GM04503 (cell line): ENCODE measurements around the gene TPSB2.
"Not testable (repeated sequence)": the region's sequence is repeated elsewhere in the genome, so short reads cannot be mapped to it uniquely, and the experiment has no call there.

Source experiments
- DNase-seq: peaks from one replicate; pipeline ENCODE4 v3.0.0-alpha.2; 2012; ENCODE audit warnings: low read depth

The TPSB2 gene

DNA sequence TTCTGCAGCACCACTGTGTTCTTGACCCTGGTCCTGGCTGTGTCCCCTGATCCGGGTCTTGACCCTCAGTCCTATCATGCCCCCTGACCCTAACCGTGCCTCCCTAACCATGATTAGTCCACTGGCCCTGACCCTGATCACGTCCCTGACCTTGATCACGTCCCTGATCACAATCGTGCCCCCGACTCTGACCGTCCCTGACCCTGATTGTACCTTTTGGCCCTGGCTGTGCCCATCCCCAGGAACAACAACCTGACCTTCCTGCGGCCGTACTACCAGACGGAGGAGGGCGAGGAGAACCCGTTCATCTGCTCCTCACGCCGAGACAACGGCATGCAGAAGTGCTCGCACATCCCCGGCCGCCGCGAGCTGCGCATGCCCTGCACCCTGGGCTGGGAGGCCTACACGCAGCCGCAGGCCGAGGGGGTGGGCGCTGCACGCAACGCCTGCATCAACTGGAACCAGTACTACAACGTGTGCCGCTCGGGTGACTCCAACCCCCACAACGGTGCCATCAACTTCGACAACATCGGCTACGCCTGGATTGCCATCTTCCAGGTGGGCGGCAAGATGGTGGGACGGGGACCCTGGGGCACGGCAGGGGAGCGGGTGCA, 29.9 kb downstream of the TPSB2 start:
- no peak for DNase-seq

DNA sequence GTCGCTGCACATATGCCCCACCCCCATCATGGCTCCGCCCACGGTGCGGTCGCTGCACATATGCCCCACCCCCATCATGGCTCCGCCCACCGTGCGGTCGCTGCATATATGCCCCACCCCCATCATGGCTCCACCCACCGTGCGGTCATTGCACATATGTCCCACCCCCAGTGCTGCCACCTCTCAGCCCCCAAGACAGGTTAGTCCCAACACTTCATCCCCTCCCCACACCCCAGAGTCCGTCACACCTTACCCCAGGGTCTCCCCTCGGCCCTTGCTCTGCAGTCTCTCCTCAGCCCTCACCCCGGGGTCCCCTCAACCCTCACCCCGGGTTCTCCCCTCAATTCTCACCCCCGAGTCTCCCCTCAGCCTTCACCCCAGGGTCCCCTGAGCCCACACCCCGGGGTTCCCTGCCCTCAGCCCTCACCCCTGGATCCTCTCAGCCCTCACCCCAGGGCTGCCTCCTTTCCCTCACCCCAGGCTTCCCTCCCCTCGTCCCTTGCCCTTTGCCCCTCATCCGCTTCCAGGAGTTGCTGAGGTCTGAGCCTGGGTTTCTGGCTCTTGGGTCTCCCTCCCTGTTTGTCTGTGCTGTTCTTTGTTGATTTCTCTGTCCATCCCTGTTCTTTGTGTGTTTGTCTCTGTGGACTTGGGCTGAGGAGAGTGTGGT, 30.5 kb downstream of the TPSB2 start:
- DNase-seq, result no peak

DNA sequence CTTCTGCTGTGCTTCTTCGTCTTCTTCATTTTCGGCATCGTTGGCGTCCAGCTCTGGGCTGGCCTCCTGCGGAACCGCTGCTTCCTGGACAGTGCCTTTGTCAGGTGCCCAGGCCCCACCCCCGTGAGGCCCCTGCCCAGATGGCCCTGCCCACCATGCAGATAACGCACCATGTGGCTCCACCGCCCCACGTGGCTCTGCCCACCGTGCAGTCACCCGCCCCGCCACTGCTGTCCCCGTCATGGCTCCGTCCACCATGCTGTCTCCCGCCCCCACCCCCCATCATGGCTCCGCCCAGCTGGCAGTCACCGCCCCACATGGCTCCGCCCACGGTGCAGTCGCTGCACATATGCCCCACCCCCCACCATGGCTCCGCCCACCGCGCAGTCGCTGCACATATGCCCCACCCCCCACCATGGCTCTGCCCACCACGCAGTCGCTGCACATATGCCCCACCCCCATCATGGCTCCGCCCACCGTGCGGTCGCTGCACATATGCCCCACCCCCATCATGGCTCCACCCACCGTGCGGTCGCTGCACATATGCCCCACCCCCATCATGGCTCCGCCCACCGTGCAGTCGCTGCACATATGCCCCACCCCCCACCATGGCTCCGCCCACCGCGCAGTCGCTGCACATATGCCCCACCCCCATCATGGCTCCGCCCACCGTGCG, 31.2 kb downstream of the TPSB2 start:
- DNase-seq, result not testable (repeated sequence)

DNA sequence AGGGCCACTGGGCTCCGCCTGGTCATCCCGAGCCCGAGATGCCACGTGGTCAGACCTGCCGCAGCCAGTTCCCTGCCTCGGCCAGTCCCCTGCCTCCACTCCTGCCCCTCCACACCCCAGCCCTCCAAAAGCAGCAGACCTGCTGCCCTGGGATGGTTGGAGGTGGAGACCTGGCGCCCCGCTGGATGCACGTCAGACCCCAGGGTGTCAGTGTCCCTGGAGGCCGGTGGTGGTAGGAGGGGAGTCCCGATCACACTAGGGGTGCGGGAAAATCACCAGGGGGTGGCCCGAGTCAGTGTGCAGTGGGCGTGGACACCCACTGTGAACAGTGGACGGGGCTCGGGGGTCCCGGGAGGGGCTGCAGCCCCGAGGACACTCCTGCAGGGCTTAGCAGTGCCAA, 31.8 kb downstream of the TPSB2 start:
- no peak for DNase-seq

DNA sequence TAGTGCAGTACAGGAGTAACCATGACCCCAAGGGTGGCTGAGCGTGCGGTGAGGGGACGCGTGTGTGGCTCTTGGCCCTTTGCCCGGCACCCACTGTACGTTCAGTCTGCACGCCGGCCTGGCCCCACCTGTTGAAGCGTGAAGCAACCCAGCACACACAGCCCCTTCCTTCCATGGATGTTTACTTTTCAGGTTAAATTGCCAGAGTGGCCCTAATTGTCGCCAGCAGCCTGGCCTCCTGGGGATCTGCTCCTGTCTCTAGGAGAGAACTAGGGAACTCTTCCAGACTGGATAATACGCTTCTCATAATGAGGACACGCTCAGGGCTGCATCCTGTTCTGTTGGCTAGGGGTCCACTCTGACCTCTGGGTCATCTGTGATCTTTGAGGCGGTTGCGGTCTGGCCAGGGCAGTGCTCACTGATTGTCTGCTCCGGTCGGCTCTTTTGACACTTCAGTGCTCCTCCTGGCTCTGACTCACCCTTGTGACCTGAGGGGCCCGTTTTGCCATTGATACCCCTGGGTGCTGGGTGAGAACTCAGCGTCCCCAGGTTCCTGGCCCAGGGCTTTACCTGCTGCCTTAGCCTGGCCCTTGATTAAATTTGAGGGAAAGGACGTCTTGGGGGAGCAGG, 32.6 kb downstream of the TPSB2 start:
- DNase-seq, result no peak

DNA sequence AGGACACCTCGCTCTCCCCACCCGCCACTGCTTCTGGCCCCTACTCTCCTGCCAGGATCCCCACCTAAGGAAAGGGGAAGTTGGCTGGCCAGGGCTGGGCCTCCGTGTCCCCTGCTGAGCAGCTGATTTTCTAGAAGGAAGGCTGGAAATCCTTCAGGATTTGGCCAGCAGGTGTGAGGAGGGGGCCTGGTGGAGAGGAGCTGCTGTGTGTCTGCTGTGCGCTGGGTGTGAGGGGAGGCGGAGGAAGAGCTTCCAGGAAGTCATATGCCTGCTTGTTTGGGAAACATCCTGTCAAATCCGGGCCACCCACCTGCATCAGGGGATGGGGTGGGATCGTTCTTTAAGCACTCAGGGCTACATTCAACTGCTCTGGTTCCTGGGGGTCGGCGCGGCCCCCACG, 33.5 kb downstream of the TPSB2 start:
- DNase-seq, result no peak

DNA sequence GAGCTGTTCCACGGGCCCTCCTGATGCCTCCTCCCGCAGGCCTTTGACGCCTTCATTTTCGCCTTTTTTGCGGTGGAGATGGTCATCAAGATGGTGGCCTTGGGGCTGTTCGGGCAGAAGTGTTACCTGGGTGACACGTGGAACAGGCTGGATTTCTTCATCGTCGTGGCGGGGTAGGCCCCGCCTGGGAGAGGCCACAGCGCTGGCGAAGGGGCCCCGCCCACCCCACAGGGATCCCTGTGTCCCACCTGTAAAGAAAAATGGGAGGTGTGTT, 34.7 kb downstream of the TPSB2 start:
- no peak for DNase-seq

DNA sequence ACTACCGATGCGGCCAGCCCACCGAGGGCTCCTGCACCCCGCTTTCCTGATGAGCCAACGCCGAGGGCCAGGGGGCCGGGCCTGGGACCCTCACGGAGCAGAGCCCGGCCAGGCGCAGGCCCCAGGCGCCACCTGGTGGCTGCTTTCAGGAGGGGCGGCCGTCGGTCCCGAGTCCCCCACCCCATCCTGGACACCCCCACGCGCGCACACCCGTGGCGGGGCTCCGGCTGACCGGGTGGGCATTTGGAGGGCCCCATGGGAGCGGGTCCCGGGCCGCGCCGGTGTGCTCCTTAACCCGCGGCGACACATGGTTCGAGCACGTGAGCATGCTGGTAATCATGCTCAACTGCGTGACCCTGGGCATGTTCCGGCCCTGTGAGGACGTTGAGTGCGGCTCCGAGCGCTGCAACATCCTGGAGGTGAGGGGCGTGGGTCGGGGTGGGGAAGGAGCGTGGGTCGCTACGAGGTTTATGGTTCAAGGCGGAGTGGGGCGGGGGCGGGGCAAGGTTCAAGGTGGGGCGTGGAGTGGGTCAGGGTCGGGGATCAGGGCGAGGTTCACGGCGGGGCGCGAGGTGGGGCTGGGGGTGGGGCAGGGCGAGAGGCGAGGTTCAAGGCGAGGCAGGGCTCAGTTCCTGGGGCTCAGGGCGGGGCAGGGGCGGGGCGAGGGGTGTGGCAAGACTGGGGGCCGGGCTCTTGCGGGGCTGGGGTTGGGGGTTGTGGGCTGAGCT, 35.2 kb downstream of the TPSB2 start:
- DNase-seq, result no peak

DNA sequence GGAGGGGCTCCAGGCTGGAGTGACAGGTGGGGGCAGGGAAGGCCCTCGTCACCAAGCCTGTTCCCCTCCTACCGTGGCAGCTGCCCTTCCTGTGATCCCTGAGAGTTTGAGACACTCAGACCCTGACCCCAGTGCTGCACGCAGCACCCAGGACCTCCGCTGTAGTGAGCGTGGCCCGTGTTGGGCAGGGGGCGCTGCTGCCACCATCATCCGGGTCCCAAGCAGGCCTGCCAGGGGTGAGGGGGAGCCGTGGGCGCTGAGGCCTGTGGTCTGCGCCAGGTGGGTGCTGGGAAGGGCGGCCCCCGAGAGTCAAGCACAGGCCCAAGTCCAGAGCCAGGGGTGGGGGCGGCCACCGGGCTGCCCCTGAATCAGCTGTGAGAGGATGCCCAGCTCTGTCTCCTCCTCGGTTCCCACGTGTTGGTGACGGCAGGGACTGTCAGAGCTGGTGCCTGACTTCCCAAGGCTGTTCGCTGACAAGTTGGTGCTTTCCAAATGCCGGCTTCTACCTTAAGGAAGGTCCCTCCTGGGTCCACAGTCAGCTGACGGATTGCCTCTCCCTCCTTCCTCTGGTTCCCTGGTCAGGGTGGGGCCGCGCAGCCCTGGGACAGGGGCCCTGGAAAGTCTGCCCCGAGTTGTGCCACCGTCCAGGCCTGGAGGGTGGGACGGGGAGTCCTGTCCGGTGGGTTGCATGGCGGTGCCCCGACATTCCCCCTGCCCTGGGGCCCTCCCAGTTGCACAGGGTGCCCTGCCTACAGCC, 36.0 kb downstream of the TPSB2 start:
- DNase-seq, result no peak

DNA sequence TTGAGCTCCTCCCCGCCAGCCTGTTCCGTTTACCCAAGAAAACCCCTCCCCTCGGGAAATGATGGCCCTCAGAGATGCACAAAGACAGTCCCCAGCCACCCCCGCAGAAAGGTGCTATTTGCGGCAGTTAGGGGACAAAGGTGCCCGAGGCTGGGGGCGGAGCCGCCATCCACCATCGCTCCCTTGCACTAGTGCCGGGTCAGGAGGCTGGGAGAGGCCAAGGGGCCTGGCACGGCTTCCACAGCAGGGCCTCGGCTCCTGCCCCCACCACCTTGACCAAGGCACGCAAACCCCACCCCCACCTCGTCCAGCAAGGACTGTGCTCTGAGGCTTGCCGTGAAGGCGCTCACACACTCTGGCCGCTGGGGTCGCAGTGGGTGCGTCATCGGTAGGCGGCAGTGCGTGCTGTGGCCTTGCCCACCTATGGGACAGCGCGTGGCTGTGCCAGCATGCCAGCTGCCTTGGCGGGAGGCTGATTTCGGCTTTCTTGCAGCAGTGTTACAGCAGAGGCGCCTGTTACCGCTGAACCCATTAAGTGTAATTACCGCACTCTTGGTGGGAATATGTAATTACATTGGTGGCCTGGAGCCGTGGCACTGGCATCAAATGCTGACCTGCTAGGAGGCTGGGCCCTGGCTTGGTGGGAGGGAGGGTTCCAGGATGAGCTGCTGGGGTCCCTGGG, 36.7 kb downstream of the TPSB2 start:
- no peak for DNase-seq

DNA sequence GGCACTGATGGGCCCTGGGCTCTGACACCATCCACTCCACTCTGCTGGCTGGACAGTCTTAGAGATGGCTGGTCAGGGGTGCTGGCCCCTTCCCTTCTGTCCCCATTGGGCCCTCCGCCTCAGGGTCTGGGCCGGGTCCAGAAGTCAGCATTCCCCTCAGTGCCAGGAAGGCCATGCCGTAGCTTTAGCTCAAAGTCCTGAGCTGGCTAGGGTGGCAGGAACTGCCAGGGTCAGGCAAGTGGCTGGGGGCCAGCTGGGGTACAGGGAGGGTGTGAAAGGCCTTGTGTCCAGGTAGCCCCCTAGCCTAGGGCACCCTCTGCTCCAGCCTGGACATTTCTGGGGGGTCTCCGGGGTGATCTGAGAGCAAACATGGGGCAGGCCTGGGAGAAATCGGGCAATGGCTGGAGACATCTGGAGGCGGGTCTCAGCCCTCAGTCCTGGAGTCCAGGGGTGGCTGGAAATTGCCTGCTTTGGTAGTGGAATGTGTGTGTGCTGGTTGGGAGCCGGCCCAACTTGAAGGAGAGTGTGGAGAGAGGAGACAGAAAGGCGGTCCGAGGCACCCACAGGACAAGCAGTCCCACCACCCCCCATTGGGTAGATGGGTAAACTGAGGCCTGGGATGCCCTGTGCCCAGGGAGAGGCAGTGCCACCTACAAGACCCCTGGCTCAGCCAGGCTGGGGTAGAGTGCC, 37.5 kb downstream of the TPSB2 start:
- no peak for DNase-seq

DNA sequence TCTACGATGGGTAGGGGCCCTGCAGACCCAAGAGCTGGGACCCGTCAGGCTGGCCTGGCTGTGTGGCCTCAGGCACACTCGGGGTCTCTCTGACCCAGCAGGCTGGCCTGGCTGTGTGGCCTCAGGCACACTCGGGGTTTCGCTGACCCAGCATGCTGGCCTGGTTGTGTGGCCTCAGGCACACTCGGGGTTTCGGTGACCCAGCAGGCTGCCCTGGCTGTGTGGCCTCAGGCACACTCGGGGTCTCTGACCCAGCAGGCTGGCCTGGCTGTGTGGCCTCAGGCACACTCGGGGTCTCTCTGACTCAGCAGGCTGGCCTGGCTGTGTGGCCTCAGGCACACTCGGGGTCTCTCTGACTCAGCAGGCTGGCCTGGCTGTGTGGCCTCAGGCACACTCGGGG, 39.2 kb downstream of the TPSB2 start:
- not testable (repeated sequence) for DNase-seq

DNA sequence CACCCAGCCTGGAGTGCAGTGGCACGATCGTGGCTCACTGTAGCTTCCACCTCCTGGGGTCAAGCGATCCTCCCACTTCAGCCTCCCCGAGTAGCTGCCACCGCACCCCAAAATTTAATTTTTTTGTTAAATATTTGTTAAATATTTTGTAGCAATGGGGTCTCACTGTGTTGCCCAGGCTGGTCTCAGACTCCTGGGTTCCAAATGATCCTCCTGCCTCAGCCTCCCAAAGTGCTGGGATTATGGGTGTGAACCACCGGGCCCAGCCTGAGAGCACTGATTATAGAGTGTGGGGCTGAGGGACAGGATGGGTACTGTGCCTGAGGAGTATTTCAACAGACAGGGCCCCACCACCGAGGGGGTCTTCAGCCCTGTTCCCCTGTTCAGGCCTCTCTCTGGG, 40.5 kb downstream of the TPSB2 start:
- DNase-seq, result no peak

DNA sequence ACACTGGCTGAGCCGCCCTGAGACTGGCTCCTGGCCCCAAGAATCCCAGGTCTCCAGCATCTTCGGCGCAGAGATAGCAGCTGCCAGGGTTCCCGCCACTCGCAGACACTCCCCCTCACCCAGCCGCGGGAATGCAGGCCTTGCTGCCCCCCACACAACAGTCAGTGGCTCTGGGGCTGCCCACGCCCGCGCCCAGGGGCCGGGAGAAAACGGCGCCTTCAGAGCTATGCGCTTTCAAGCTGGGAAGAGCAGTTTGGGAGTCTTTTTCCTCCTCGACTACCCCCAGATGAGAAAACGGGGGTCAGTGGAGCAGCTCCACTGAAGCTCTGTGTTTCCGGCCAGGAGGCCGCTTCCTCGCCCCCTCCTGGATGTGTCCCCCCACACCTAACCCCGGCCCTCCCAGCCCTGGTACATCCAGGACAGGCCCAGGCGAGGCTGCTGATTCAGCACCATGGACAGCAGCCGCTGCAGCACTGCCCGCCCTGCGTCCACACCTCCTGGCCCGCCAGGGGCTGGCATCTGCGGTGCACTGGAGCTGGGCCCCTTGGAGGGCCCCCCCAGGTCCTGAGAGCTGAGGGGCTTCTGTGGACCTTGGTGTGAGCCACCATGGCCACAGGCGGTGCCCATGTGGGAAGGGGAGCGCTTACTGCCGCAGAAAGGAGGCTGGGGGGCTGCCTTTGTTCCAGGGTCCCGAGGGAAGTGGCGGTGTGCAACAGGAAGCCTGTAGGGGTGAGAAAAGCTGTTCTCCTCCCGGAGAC, 41.4 kb downstream of the TPSB2 start:
- no peak for DNase-seq

DNA sequence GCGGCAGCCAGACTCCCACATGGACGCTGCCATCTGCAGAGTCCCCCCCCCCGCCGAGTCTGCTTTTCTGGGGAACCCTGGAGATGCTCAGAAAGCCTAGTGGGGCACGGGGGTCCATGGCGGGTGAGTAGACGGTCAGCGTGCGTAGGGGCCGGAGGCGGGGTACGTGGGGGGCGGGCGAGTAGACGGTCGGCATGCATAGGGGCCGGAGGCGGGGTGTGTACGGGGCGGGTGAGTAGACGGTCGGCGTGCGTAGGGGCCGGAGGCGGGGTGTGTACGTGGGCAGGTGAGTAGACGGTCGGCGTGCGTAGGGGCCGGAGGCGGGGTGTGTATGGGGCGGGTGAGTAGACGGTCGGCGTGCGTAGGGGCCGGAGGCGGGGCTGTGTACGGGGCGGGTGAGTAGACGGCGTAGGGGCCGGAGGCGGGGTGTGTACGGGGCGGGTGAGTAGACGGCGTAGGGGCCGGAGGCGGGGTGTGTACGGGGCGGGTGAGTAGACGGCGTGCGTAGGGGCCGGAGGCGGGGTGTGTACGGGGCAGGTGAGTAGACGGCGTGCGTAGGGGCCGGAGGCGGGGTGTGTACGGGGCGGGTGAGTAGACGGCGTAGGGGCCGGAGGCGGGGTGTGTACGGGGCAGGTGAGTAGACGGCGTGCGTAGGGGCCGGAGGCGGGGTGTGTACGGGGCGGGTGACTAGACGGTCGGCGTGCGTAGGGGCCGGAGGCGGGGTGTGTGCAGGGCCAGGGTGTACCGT, 44.4 kb downstream of the TPSB2 start:
- not testable (repeated sequence) for DNase-seq

DNA sequence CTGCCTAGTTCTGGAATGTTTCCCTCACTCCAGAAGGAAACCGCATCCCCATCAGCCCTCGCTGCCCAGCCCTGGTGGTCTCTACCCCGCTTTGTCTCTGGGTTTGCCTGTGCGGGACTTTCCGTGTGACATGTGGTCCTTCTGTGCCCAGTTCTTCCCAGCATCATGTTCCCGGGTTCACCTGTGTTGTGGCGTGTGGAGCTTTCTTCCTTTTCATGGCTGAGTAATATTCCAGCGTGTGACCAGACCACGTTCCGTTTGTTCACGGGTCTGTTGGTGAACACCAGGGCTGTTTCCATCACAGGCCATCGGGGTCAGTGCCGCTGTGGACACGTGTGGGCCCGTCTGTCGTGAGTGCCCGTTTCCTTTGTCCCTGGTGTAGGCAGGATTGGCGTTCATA, 45.0 kb downstream of the TPSB2 start:
- DNase-seq, result no peak

DNA sequence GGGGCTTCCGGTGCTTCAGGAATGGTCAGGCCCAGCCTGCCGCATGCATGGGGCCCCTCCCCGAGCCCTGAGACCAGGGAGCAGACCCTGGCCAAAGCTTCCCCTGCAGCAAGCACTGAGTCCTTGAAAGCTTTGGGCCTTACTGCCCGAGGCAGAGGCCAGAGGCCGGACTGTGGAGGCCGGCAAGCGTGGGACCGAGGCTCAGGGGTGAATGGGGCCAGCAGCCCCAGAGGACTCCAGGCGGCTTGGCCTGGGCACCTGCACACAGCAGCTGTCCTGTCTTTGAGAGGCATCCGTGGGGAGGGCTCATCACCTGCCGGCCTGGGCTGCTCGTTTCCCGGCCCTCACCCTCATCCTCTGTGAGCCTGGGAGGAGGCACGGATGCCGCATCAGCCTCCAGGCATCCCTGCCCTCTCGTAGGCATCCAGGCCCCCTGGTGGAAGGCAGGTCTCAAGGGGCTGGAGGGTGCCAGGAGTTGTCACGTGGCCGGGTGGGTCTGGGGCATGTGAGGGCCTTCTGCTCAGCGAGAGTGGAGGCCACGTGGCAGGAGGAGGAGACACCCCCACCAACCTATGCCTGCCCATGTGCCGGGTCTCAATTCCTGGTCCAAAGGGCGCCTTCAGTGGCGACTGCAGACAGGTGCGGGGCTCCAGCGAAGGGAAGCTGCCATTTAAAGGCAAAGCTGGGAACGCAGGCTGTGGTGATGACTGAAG, 45.7 kb downstream of the TPSB2 start:
- DNase-seq, result no peak
